H1 (cell line): ENCODE data around the gene RRP1B. TPM values are rescaled to one million over a fixed set of nuclear protein-coding genes. Genes with fewer than 3 reads are reported as not detected.

Experiments used
- CTCF ChIA-PET: fragments of 300-600 bp; sonication (Branson Sonifier 250); formaldehyde crosslinking; loops from one replicate; lab custom pipeline; 2021; ENCODE audit not compliant: partially characterized antibody; lab: Charles Lee
- POLR2A ChIA-PET: fragments of 300-600 bp; sonication (Branson Sonifier 250); formaldehyde crosslinking; loops from one replicate; lab custom pipeline; 2021; ENCODE audit warnings: inconsistent platforms; ENCODE audit not compliant: partially characterized antibody; lab: Charles Lee
- DNase-seq, 2 experiments: peaks; one replicate each; pipeline versions ENCODE4 v3.0.0 to v3.0.0-alpha.2; 2010 to 2022; ENCODE audit warnings: low spot score in 2 of 2, low read depth in 1 of 2, mixed read lengths in 1 of 2
- FAIRE-seq: peaks from 2 replicates; lab custom pipeline; 2011; peaks lifted over from hg19 to GRCh38; lab: Jason Lieb, UNC
- H2AFZ ChIP-seq: 2 replicates; pipeline ENCODE4 v1.8.1; 2012; ENCODE audit warnings: low read length, inconsistent platforms
- H2AK5ac ChIP-seq: 2 replicates; pipeline ENCODE4 v1.6.1; 2013; ENCODE audit warnings: low read depth, low read length
- H2BK120ac ChIP-seq: replicated peaks from 2 replicates; pipeline ENCODE3; 2013; ENCODE audit warnings: low read depth, low read length, inconsistent platforms
- H2BK12ac ChIP-seq: 2 replicates; pipeline ENCODE4 v1.6.1; 2013; ENCODE audit warnings: low read depth, low read length
- H2BK15ac ChIP-seq: 2 replicates; pipeline ENCODE4 v1.6.1; 2013; ENCODE audit warnings: low read length
- H2BK20ac ChIP-seq: 2 replicates; pipeline ENCODE4 v1.6.1; 2013; ENCODE audit warnings: low read length
- H2BK5ac ChIP-seq: 2 replicates; pipeline ENCODE4 v1.6.1; 2013; ENCODE audit warnings: low read depth, low read length
- H3K14ac ChIP-seq: 2 replicates; pipeline ENCODE4 v1.6.1; 2013; ENCODE audit warnings: inconsistent platforms; ENCODE audit not compliant: insufficient read length
- H3K18ac ChIP-seq: 2 replicates; pipeline ENCODE4 v1.6.1; 2013; ENCODE audit warnings: low read length; ENCODE audit errors: extremely low read depth
- H3K23ac ChIP-seq: 2 replicates; pipeline ENCODE4 v1.6.1; 2013; ENCODE audit warnings: inconsistent platforms; ENCODE audit not compliant: insufficient read length
- H3K23me2 ChIP-seq: 2 replicates; pipeline ENCODE4 v1.6.1; 2013; ENCODE audit warnings: low read depth, low read length
- H3K27ac ChIP-seq: 2 replicates; pipeline ENCODE4 v1.6.1; 2011; ENCODE audit warnings: low read depth, low read length, inconsistent platforms
- H3K27me3 ChIP-seq, 4 experiments: replicated peaks in 1 of 4; 1 replicate in 1 of 4; 2 replicates in 3 of 4; pipeline versions ENCODE4 v1.6.1 to v1.8.1; 2011 to 2013; ENCODE audit warnings: low read length in 3 of 4, mild to moderate bottlenecking in 3 of 4, inconsistent platforms in 2 of 4, mixed read lengths in 2 of 4, moderate library complexity in 1 of 4; ENCODE audit not compliant: control insufficient read depth in 3 of 4, insufficient read depth in 3 of 4; ENCODE audit errors: extremely low read depth in 1 of 4
- H3K36me3 ChIP-seq, 4 experiments: 2 replicates each; pipeline versions ENCODE4 v1.6.1 to v1.8.1; 2011 to 2013; ENCODE audit warnings: mild to moderate bottlenecking in 4 of 4, low read length in 3 of 4, moderate library complexity in 2 of 4, control low read depth in 1 of 4, inconsistent platforms in 1 of 4; ENCODE audit not compliant: insufficient read depth in 4 of 4, control insufficient read depth in 2 of 4
- H3K4ac ChIP-seq: replicated peaks from 2 replicates; pipeline ENCODE3; 2013; ENCODE audit warnings: low read length, low read depth, mixed read lengths, inconsistent platforms; ENCODE audit not compliant: insufficient read length
- H3K4me1 ChIP-seq, 4 experiments: replicated peaks in 1 of 4; 1 replicate in 1 of 4; 2 replicates in 3 of 4; pipeline versions ENCODE4 v1.6.1 to v1.8.1; 2011 to 2013; ENCODE audit warnings: low read length in 3 of 4, inconsistent platforms in 2 of 4, mixed read lengths in 1 of 4; ENCODE audit not compliant: insufficient read depth in 4 of 4, control insufficient read depth in 3 of 4
- H3K4me2 ChIP-seq, 2 experiments: 2 replicates each; pipeline versions ENCODE4 v1.6.1 to v1.8.1; 2011 to 2013; ENCODE audit warnings: low read depth in 2 of 2, low read length in 2 of 2, control low read depth in 1 of 2, inconsistent platforms in 1 of 2, mild to moderate bottlenecking in 1 of 2; ENCODE audit not compliant: insufficient read depth in 1 of 2
- H3K4me3 ChIP-seq, 4 experiments: fragments of 200-600, 300-600 bp in 1 of 4; sonication (generic), shearing (Covaris generic), sonication (Bioruptor Twin) in 1 of 4; 2 replicates each; pipeline versions ENCODE4 v1.5.1 to v1.8.1; 2011 to 2016; ENCODE audit warnings: low read length in 4 of 4, low read depth in 3 of 4, control low read depth in 2 of 4, inconsistent platforms in 2 of 4, mild to moderate bottlenecking in 2 of 4, mixed read lengths in 1 of 4, moderate library complexity in 1 of 4; ENCODE audit not compliant: insufficient read depth in 2 of 4; ENCODE audit errors: extremely low read depth in 1 of 4
- H3K56ac ChIP-seq: replicated peaks from 2 replicates; pipeline ENCODE3; 2013; ENCODE audit warnings: low read depth, mild to moderate bottlenecking, mixed read lengths, low read length, inconsistent platforms; ENCODE audit not compliant: insufficient read length
- H3K79me1 ChIP-seq: 2 replicates; pipeline ENCODE4 v1.6.1; 2013; ENCODE audit warnings: low read depth, low read length, control low read depth
- H3K79me2 ChIP-seq, 2 experiments: 2 replicates each; pipeline versions ENCODE4 v1.6.1 to v1.8.1; 2012 to 2013; ENCODE audit warnings: low read length in 2 of 2, mild to moderate bottlenecking in 2 of 2, inconsistent platforms in 1 of 2; ENCODE audit not compliant: insufficient read depth in 2 of 2, control insufficient read depth in 1 of 2
- H3K9ac ChIP-seq, 4 experiments: replicated peaks in 1 of 4; 1 replicate in 1 of 4; 2 replicates in 3 of 4; pipeline versions ENCODE4 v1.6.1 to v1.8.1; 2011 to 2013; ENCODE audit warnings: low read depth in 3 of 4, low read length in 3 of 4, control low read depth in 2 of 4, mild to moderate bottlenecking in 2 of 4, moderate library complexity in 2 of 4, inconsistent platforms in 1 of 4; ENCODE audit errors: extremely low read depth in 1 of 4
- H3K9me3 ChIP-seq, 2 experiments: 2 replicates each; pipeline versions ENCODE4 v1.6.1 to v1.8.1; 2012 to 2013; ENCODE audit warnings: mild to moderate bottlenecking in 2 of 2, moderate library complexity in 2 of 2, control low read depth in 1 of 2, inconsistent platforms in 1 of 2, low read depth in 1 of 2, low read length in 1 of 2, mixed read lengths in 1 of 2; ENCODE audit not compliant: insufficient read depth in 2 of 2
- H4K20me1 ChIP-seq, 2 experiments: replicated peaks in 1 of 2; 2 replicates each; pipeline versions ENCODE3 to v1.8.1; 2011 to 2013; ENCODE audit warnings: inconsistent platforms in 2 of 2, low read length in 2 of 2, mild to moderate bottlenecking in 1 of 2; ENCODE audit not compliant: insufficient read depth in 2 of 2, control insufficient read depth in 1 of 2
- H4K5ac ChIP-seq: 2 replicates; pipeline ENCODE4 v1.6.1; 2013; ENCODE audit warnings: low read length, low read depth, mixed read lengths, inconsistent platforms; ENCODE audit not compliant: insufficient read length
- H4K8ac ChIP-seq: 2 replicates; pipeline ENCODE4 v1.8.0; 2013; ENCODE audit warnings: mild to moderate bottlenecking, moderate library complexity, low read length, inconsistent platforms; ENCODE audit not compliant: insufficient read depth; ENCODE audit errors: extremely low read depth
- H4K91ac ChIP-seq: replicated peaks from 2 replicates; pipeline ENCODE3; 2013; ENCODE audit warnings: low read length, mixed read lengths, inconsistent platforms; ENCODE audit not compliant: insufficient read length
- BRCA1 ChIP-seq: IDR thresholded peaks from 2 replicates; pipeline ENCODE4 v1.6.1; 2012; ENCODE audit warnings: low read depth, low read length, improper control_type of control experiment
- CHD2 ChIP-seq: IDR thresholded peaks from 2 replicates; pipeline ENCODE4 v1.6.1; 2012; ENCODE audit warnings: low read length, improper control_type of control experiment
- CREB1 ChIP-seq: IDR thresholded peaks from 2 replicates; pipeline ENCODE4 v1.6.1; 2012; ENCODE audit warnings: inconsistent platforms
- CTCF ChIP-seq, 3 experiments: IDR thresholded peaks; 1 replicate in 2 of 3; 2 replicates in 1 of 3; pipeline versions ENCODE4 v1.5.1 to v1.6.1; 2011; ENCODE audit warnings: low read length in 3 of 3, mild to moderate bottlenecking in 3 of 3, inconsistent platforms in 2 of 3, low read depth in 1 of 3, moderate library complexity in 1 of 3; ENCODE audit not compliant: insufficient read depth in 1 of 3; ENCODE audit errors: control extremely low read depth in 1 of 3
- KDM4A ChIP-seq: IDR thresholded peaks from one replicate; pipeline ENCODE4 v1.7.1; 2012; ENCODE audit warnings: low read depth, mild to moderate bottlenecking, moderate library complexity, low read length, inconsistent platforms; ENCODE audit not compliant: severe bottlenecking
- SP4 ChIP-seq: IDR thresholded peaks from 2 replicates; pipeline ENCODE4 v1.6.1; 2012; ENCODE audit warnings: low read length, inconsistent platforms
- TBP ChIP-seq: IDR thresholded peaks from 2 replicates; pipeline ENCODE4 v1.6.1; 2011; ENCODE audit warnings: low read depth, low read length, improper control_type of control experiment
- USF2 ChIP-seq: IDR thresholded peaks from 2 replicates; pipeline ENCODE4 v1.6.1; 2011; ENCODE audit warnings: low read length, improper control_type of control experiment
- ZNF274 ChIP-seq: IDR thresholded peaks from 2 replicates; pipeline ENCODE4 v1.7.0; 2012; ENCODE audit warnings: low read length, borderline replicate concordance; ENCODE audit errors: extremely low read depth
- WGBS, 2 experiments: shearing (Covaris generic) in 1 of 2; methylation state at CpG; one replicate each; pipeline versions ENCODE4 v1.1.6 to v1.1.7; 2013 to 2015; ENCODE audit warnings: low lambda C conversion rate in 2 of 2, mixed read lengths in 2 of 2, inconsistent platforms in 1 of 2, low coverage in 1 of 2, missing lambda C conversion rate in 1 of 2; ENCODE audit not compliant: insufficient replicate concordance in 2 of 2, insufficient coverage in 1 of 2, insufficient read length in 1 of 2; ENCODE audit errors: extremely low coverage in 1 of 2, missing lambda C conversion rate in 1 of 2; 5-methylcytosine and 5-hydroxymethylcytosine counted together
- polyA plus RNA-seq, 7 experiments: library from polyadenylated mRNA; depleted of rRNA in 3 of 7; stranded (reverse) in 5 of 7; unstranded in 2 of 7; fragments of >200 nt in 5 of 7; fragments of 200-250 nt in 2 of 7; gene quantifications; 1 replicate in 5 of 7; 2 replicates in 1 of 7; 4 replicates in 1 of 7; pipeline versions ENCODE4 v1.2.1 to v1.2.3, GENCODE V29; 2011 to 2013; ENCODE audit warnings: missing spikeins in 2 of 7, mixed read lengths in 2 of 7
- total RNA-seq: library from RNA; stranded (reverse); fragmentation: NEBNext Ultra II Directional; extraction: Animal tissue kit (Norgen Biotek cat#: 25700); gene quantifications from 2 replicates; pipeline ENCODE4 v1.2.1, GENCODE V29; 2021
- TF ChIP-seq, protein P1 (sequence below): IDR thresholded peaks from 2 replicates; pipeline ENCODE4 v1.6.1; 2012; ENCODE audit warnings: inconsistent platforms

RRP1B gene
- total and polyA plus RNA-seq, 2 of the 8 experiments (the other 6 are each of a cell fraction or from before 2014, with no cell fraction given) = 25.8 to 97.3 TPM

GRCh38 chr21:43731476-43731875 is 72.1 kb downstream of the RRP1B start:
- WGBS, 2 experiments = 81% methylated on average over 6 of the region's 6 CpGs; no CpG with 5 or more reads in 1 of the 2 experiments
- Histone ChIP-seq H2BK5ac (no peak overlapping the region; the same call in 1 of the 2 replicates), H3K56ac (no peak overlapping the region), H3K4me2 (no peak overlapping the region), H3K14ac (no peak overlapping the region), H3K4me3 (no peak overlapping the region), H2BK20ac (no peak overlapping the region), H3K23me2 (peaks cover 9% of the 10 kb centered on the region; the same call in 1 of the 2 replicates)
- no peak for TF ChIP-seq ZNF274
- TF ChIP-seq TBP = no peak
- no peak for TF ChIP-seq BRCA1
- TF ChIP-seq CTCF (IDR thresholded peaks at IDR 0.05; ENCODE audit: control extremely low read depth in 1 of 3, insufficient read depth in 1 of 3, low read depth in 1 of 3, low read length in 3 of 3) = no peak
- TF ChIP-seq, protein P1, sequence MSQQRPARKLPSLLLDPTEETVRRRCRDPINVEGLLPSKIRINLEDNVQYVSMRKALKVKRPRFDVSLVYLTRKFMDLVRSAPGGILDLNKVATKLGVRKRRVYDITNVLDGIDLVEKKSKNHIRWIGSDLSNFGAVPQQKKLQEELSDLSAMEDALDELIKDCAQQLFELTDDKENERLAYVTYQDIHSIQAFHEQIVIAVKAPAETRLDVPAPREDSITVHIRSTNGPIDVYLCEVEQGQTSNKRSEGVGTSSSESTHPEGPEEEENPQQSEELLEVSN = no peak
- TF ChIP-seq USF2 = no peak
- TF ChIP-seq KDM4A = no peak
- TF ChIP-seq CREB1 = no peak
- TF ChIP-seq SP4 = no peak
- no peak for TF ChIP-seq CHD2
- TF ChIP-seq, all 59 proteins: peak for 0
- Histone ChIP-seq H2AFZ (no peak overlapping the region), H3K9me3 (no peaks in the 10 kb centered on the region), H2BK120ac (no peak overlapping the region), H3K4ac (no peak overlapping the region), H3K9ac (no peak overlapping the region), H2BK15ac (no peak overlapping the region), H4K5ac (no peak overlapping the region), H2AK5ac (no peak overlapping the region), H3K23ac (no peak overlapping the region), H3K79me1 (peaks cover 6% of the 10 kb centered on the region; the same call in 1 of the 2 replicates), H2BK12ac (no peak overlapping the region), H4K91ac (no peak overlapping the region), H3K27me3 (no peaks in the 10 kb centered on the region), H3K36me3 (no peaks in the 10 kb centered on the region), H3K27ac (no peak overlapping the region), H3K4me1 (peaks cover 0 to 21% (median 11%) of the 10 kb centered on the region in 4 experiments; a peak in 6 of 7 replicates), H3K79me2 (peaks cover 0 to 46% of the 10 kb centered on the region in 2 experiments; a peak in 3 of 4 replicates), H4K20me1 (peaks cover 4 to 19% of the 10 kb centered on the region in 2 experiments), H3K18ac (no peak overlapping the region), H4K8ac (no peak overlapping the region)
- DNase-seq (no peak), FAIRE-seq (no peak)
- ChIA-PET CTCF (interaction anchor here (1.0 kb wide), 1 partner anchor 11 kb away, joined by 6 read pairs; no protein-coding TSS in a partner anchor), POLR2A (interaction anchor here (1.4 to 6.8 kb wide), 2 partner anchors 11 to 68 kb away, joined by 3 to 41 read pairs; partner anchors contain the start of gene PDXK)
